ENCODE measurements around the gene KDM4B. TPM values are rescaled to one million over a fixed set of nuclear protein-coding genes. Genes with fewer than 3 reads are reported as not detected.
A peak's percentile ranks its signal among the peaks of the same experiment; 100 is the strongest.

KDM4B gene
- total RNA-seq, 2 donors from 2014 or later: 49.1 to 54.0 TPM

GRCh38 chr19:5014941-5015340 is 46.0 kb downstream of the KDM4B start:
- Histone ChIP-seq H3K27ac (no peak overlapping the region), H3K4me1 (ENCODE audit: control insufficient read depth in 1 of 2, low read depth in 2 of 2) (no peaks in the 10 kb centered on the region), H3K4me3 (no peak overlapping the region), H3K27me3 (replicated peaks; ENCODE audit: insufficient read depth) (no peaks in the 10 kb centered on the region), H3K9me3 (no peaks in the 10 kb centered on the region), H3K36me3 (peaks cover 21% of the 10 kb centered on the region)
- no peak for TF ChIP-seq CTCF (IDR thresholded peaks at IDR 0.05)
- DNase-seq (ENCODE audit: low spot score) (no peak), ATAC-seq (ENCODE audit: insufficient number of reproducible peaks, low FRiP score, low read depth) (no peak)

GRCh38 chr19:5016268-5016667 is 47.4 kb downstream of the KDM4B start:
- ATAC-seq (ENCODE audit: insufficient number of reproducible peaks, low FRiP score, low read depth) (peak; percentile 43), DNase-seq (ENCODE audit: low spot score) (no peak)
- Histone ChIP-seq H3K4me1 (ENCODE audit: control insufficient read depth in 1 of 2, low read depth in 2 of 2) (no peaks in the 10 kb centered on the region), H3K27ac (no peak overlapping the region), H3K9me3 (no peaks in the 10 kb centered on the region), H3K36me3 (peaks cover 21% of the 10 kb centered on the region), H3K4me3 (no peak overlapping the region), H3K27me3 (replicated peaks; ENCODE audit: insufficient read depth) (no peaks in the 10 kb centered on the region)
- no peak for TF ChIP-seq CTCF (IDR thresholded peaks at IDR 0.05)

- ATAC-seq (ENCODE audit: insufficient number of reproducible peaks, low FRiP score, low read depth) (no peak), DNase-seq (ENCODE audit: low spot score) (no peak)
- Histone ChIP-seq H3K36me3 (peaks cover 21% of the 10 kb centered on the region), H3K4me3 (no peak overlapping the region), H3K4me1 (ENCODE audit: control insufficient read depth in 1 of 2, low read depth in 2 of 2) (no peaks in the 10 kb centered on the region), H3K27ac (no peak overlapping the region), H3K27me3 (replicated peaks; ENCODE audit: insufficient read depth) (no peaks in the 10 kb centered on the region), H3K9me3 (no peaks in the 10 kb centered on the region)
- TF ChIP-seq CTCF (IDR thresholded peaks at IDR 0.05): no peak
These were observed 47.9 kb downstream of the KDM4B start for GRCh38 chr19:5016781-5017180.

- ATAC-seq (ENCODE audit: insufficient number of reproducible peaks, low FRiP score, low read depth): no peak
- H3K4me1 ChIP-seq (ENCODE audit: control insufficient read depth in 1 of 2, low read depth in 2 of 2): peaks cover 0 to under 1% of the 10 kb centered on the region in 2 donors
- H3K27me3 ChIP-seq (replicated peaks; ENCODE audit: insufficient read depth): no peaks in the 10 kb centered on the region
- no peak for TF ChIP-seq CTCF (IDR thresholded peaks at IDR 0.05)
- no peak overlapping the region for H3K27ac ChIP-seq
- H3K9me3 ChIP-seq: no peaks in the 10 kb centered on the region
- no peak overlapping the region for H3K4me3 ChIP-seq
- no peak for DNase-seq (ENCODE audit: low spot score)
- peaks cover 21% of the 10 kb centered on the region for H3K36me3 ChIP-seq
These were observed 48.3 kb downstream of the KDM4B start for GRCh38 chr19:5017235-5017634.

- Histone ChIP-seq H3K9me3 (no peaks in the 10 kb centered on the region), H3K4me3 (no peak overlapping the region), H3K27ac (no peak overlapping the region), H3K4me1 (ENCODE audit: control insufficient read depth in 1 of 2, low read depth in 2 of 2) (peaks cover 0 to 13% of the 10 kb centered on the region in 2 donors), H3K27me3 (replicated peaks; ENCODE audit: insufficient read depth) (no peaks in the 10 kb centered on the region), H3K36me3 (peaks cover 21% of the 10 kb centered on the region)
- ATAC-seq (ENCODE audit: insufficient number of reproducible peaks, low FRiP score, low read depth): no peak
- no peak for TF ChIP-seq CTCF (IDR thresholded peaks at IDR 0.05)
- DNase-seq (ENCODE audit: low spot score): no peak
These were observed 49.5 kb downstream of the KDM4B start for GRCh38 chr19:5018224-5019015.

Measured in thoracic aorta (tissue), 2 donors.